Measurements from ENCODE around the gene STEAP3.

Gene STEAP3

DNA sequence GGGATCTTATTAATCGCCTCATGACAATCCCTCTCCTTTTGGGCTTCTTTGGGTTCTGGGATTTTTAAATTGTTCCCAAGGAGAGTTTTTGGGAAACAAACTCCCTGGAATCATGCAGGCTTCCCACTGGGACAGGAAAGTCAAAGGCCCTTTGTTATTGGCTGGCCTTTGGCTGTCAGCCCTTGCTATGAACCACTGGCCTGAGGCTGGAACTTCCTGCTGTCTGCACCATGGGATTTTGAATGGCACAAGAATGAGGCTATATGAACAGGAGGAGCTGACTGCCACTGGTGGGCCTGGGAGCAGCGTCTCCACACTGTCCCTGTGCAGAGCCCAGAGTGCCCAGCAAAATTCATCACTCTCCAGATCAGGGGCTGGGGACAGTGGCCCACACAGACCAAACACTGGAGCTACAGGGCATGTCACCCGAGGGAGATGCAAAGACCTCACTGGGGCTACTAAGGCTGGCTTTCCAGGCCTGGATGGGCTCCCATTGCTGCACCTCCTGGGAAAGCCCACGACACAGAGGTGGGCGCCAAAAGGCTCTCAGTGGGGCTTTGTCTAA lies 35.7 kb downstream of the STEAP3 start:
- TF ChIP-seq EZH2phosphoT487 (IDR thresholded peaks at IDR 0.05; ENCODE audit: low read depth), result no peak
- TF ChIP-seq, protein P1, sequence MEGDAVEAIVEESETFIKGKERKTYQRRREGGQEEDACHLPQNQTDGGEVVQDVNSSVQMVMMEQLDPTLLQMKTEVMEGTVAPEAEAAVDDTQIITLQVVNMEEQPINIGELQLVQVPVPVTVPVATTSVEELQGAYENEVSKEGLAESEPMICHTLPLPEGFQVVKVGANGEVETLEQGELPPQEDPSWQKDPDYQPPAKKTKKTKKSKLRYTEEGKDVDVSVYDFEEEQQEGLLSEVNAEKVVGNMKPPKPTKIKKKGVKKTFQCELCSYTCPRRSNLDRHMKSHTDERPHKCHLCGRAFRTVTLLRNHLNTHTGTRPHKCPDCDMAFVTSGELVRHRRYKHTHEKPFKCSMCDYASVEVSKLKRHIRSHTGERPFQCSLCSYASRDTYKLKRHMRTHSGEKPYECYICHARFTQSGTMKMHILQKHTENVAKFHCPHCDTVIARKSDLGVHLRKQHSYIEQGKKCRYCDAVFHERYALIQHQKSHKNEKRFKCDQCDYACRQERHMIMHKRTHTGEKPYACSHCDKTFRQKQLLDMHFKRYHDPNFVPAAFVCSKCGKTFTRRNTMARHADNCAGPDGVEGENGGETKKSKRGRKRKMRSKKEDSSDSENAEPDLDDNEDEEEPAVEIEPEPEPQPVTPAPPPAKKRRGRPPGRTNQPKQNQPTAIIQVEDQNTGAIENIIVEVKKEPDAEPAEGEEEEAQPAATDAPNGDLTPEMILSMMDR (IDR thresholded peaks at IDR 0.05; ENCODE audit: low read depth, low read length), result no peak
- Histone ChIP-seq H3K4me3 (ENCODE audit: low read length) (no peak overlapping the region), H3K9me3 (ENCODE audit: insufficient read depth, low read length) (no peaks in the 10 kb centered on the region), H3K79me2 (ENCODE audit: low read length) (no peaks in the 10 kb centered on the region), H2AFZ (ENCODE audit: low read depth, low read length) (no peak overlapping the region), H3K4me2 (ENCODE audit: low read length) (no peak overlapping the region), H3K9ac (ENCODE audit: low read length) (no peak overlapping the region), H3K27ac (ENCODE audit: low read length) (no peak overlapping the region), H4K20me1 (ENCODE audit: insufficient read depth, low read length) (no peaks in the 10 kb centered on the region), H3K36me3 (replicated peaks; ENCODE audit: low read depth, low read length) (no peaks in the 10 kb centered on the region), H3K27me3 (ENCODE audit: low read depth, low read length) (no peaks in the 10 kb centered on the region), H3K4me1 (ENCODE audit: low read length) (no peaks in the 10 kb centered on the region)

DNA sequence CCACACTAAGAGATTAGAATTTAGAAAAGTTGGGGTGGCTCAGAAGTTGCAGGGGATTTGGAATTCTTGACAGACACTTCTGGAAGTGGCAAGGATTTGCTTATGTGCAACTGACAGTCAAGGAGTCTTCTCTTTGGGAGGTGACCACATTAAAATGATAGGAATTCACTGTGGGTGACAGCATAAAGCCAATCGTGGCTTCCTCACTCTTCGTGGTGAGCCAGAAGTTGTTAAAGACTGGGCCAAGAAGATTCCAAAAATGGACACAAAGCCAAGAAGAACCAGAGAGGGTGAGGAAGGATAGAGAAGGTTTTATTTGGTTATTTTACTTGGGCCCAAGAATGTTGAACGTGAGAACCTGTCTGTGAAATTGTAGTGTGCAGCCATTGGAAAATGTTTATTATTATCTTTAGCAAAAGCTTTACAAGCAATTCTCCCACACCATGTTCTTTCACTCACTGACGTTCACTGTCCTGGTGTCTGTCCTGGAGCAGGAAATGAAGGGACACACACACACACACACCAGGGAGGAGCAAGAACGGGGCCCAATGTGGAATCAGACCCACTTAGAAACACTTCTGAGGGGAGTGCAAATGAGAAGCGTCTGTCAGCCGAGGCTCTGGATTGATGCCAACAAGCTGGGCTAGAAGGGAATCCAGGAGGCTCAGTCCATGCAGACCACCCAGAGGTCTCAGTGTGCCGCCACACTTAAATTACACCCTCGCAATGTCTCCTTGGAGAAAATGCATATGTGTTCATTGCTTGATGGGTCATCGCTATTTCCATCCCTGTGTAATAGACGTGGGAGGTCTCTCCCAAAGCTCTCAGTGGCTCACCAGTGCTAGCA lies 37.2 kb downstream of the STEAP3 start:
- H4K20me1 ChIP-seq (ENCODE audit: insufficient read depth, low read length), result no peaks in the 10 kb centered on the region
- no peaks in the 10 kb centered on the region for H3K36me3 ChIP-seq (replicated peaks; ENCODE audit: low read depth, low read length)
- no peak overlapping the region for H3K9ac ChIP-seq (ENCODE audit: low read length)
- no peaks in the 10 kb centered on the region for H3K9me3 ChIP-seq (ENCODE audit: insufficient read depth, low read length)
- no peaks in the 10 kb centered on the region for H3K27me3 ChIP-seq (ENCODE audit: low read depth, low read length)
- no peaks in the 10 kb centered on the region for H3K4me1 ChIP-seq (ENCODE audit: low read length)
- no peaks in the 10 kb centered on the region for H3K79me2 ChIP-seq (ENCODE audit: low read length)
- no peak overlapping the region for H2AFZ ChIP-seq (ENCODE audit: low read depth, low read length)
- no peak overlapping the region for H3K4me2 ChIP-seq (ENCODE audit: low read length)
- TF ChIP-seq, protein P1 (IDR thresholded peaks at IDR 0.05; ENCODE audit: low read depth, low read length), result no peak
- TF ChIP-seq EZH2phosphoT487 (IDR thresholded peaks at IDR 0.05; ENCODE audit: low read depth), result no peak
- no peak overlapping the region for H3K4me3 ChIP-seq (ENCODE audit: low read length)
- H3K27ac ChIP-seq (ENCODE audit: low read length), result no peak overlapping the region

DNA sequence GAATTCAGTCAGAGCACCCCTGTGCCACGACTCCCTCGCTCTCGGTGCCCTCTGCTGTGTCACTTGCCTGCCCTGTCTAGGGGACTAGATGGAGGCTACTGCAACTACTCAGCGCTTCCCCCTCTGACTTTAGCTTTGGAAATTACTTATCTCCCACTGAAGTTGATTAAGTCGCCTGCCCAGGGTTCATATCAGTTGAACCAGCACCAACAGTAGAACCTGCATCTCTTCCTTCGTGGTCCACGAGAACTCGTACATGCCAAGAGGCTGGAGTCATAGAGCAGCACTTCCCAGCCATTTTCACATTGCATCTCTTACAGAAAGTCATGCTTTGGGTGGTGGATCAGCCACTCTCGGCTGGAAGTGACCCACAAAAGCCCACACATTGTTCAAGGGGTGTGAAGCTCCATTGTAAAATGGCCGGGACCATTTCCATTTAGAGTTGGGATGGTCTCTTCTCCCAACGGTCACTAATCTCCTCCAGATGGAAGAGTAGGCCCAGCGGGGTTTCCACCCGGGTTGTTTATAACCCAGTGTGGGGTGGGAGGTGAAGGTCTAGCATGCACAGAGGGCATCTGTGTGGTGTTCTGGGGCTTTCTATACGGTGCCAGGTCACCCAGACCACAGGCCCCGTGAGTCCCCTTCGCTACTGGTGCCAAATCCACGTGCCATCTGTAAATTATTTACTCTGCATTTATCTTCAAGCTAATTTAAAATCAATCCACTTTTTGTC lies 38.0 kb downstream of the STEAP3 start:
- no peak overlapping the region for H3K4me3 ChIP-seq (ENCODE audit: low read length)
- TF ChIP-seq, protein P1 (IDR thresholded peaks at IDR 0.05; ENCODE audit: low read depth, low read length), result no peak
- TF ChIP-seq EZH2phosphoT487 (IDR thresholded peaks at IDR 0.05; ENCODE audit: low read depth), result no peak
- H3K9me3 ChIP-seq (ENCODE audit: insufficient read depth, low read length), result no peaks in the 10 kb centered on the region
- H3K36me3 ChIP-seq (replicated peaks; ENCODE audit: low read depth, low read length), result no peaks in the 10 kb centered on the region
- no peaks in the 10 kb centered on the region for H3K79me2 ChIP-seq (ENCODE audit: low read length)
- H4K20me1 ChIP-seq (ENCODE audit: insufficient read depth, low read length), result no peaks in the 10 kb centered on the region
- H3K27ac ChIP-seq (ENCODE audit: low read length), result no peak overlapping the region
- no peaks in the 10 kb centered on the region for H3K4me1 ChIP-seq (ENCODE audit: low read length)
- H2AFZ ChIP-seq (ENCODE audit: low read depth, low read length), result no peak overlapping the region
- H3K4me2 ChIP-seq (ENCODE audit: low read length), result no peak overlapping the region
- H3K27me3 ChIP-seq (ENCODE audit: low read depth, low read length), result no peaks in the 10 kb centered on the region
- H3K9ac ChIP-seq (ENCODE audit: low read length), result no peak overlapping the region

DNA sequence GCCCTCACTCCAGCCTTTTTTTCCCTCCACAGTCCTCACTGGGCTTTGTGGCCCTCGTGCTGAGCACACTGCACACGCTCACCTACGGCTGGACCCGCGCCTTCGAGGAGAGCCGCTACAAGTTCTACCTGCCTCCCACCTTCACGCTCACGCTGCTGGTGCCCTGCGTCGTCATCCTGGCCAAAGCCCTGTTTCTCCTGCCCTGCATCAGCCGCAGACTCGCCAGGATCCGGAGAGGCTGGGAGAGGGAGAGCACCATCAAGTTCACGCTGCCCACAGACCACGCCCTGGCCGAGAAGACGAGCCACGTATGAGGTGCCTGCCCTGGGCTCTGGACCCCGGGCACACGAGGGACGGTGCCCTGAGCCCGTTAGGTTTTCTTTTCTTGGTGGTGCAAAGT lies 39.4 kb downstream of the STEAP3 start:
- Histone ChIP-seq H3K9me3 (ENCODE audit: insufficient read depth, low read length) (no peaks in the 10 kb centered on the region), H4K20me1 (ENCODE audit: insufficient read depth, low read length) (no peaks in the 10 kb centered on the region), H3K4me1 (ENCODE audit: low read length) (no peaks in the 10 kb centered on the region), H2AFZ (ENCODE audit: low read depth, low read length) (no peak overlapping the region), H3K36me3 (replicated peaks; ENCODE audit: low read depth, low read length) (no peaks in the 10 kb centered on the region), H3K9ac (ENCODE audit: low read length) (no peak overlapping the region), H3K27me3 (ENCODE audit: low read depth, low read length) (no peaks in the 10 kb centered on the region), H3K27ac (ENCODE audit: low read length) (no peak overlapping the region), H3K4me3 (ENCODE audit: low read length) (no peak overlapping the region), H3K79me2 (ENCODE audit: low read length) (no peaks in the 10 kb centered on the region), H3K4me2 (ENCODE audit: low read length) (no peak overlapping the region)
- TF ChIP-seq, protein P1 (IDR thresholded peaks at IDR 0.05; ENCODE audit: low read depth, low read length), result no peak
- no peak for TF ChIP-seq EZH2phosphoT487 (IDR thresholded peaks at IDR 0.05; ENCODE audit: low read depth)
